Parietal lobe (tissue), 2 donors: ENCODE data around the gene HRH2. TPM values are rescaled to one million over a fixed set of nuclear protein-coding genes. Genes with fewer than 3 reads are reported as not detected.

Experiments used
- small RNA-seq: library from RNA; depleted of rRNA; stranded (forward); fragments of <200 nt; gene quantifications from one replicate; pipeline ENCODE3, GENCODE V24; 2014; ENCODE audit warnings: low replicate concordance
- total RNA-seq: library from RNA; depleted of rRNA; stranded (reverse); fragments of >200 nt; gene quantifications from one replicate; pipeline ENCODE4 v1.2.3, GENCODE V29; 2014

HRH2 gene, protein sequence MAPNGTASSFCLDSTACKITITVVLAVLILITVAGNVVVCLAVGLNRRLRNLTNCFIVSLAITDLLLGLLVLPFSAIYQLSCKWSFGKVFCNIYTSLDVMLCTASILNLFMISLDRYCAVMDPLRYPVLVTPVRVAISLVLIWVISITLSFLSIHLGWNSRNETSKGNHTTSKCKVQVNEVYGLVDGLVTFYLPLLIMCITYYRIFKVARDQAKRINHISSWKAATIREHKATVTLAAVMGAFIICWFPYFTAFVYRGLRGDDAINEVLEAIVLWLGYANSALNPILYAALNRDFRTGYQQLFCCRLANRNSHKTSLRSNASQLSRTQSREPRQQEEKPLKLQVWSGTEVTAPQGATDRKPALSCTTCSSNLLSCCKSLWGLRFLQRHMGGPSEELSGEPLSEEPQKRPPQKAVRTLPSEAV
- total RNA-seq, result 8.8 TPM

DNA sequence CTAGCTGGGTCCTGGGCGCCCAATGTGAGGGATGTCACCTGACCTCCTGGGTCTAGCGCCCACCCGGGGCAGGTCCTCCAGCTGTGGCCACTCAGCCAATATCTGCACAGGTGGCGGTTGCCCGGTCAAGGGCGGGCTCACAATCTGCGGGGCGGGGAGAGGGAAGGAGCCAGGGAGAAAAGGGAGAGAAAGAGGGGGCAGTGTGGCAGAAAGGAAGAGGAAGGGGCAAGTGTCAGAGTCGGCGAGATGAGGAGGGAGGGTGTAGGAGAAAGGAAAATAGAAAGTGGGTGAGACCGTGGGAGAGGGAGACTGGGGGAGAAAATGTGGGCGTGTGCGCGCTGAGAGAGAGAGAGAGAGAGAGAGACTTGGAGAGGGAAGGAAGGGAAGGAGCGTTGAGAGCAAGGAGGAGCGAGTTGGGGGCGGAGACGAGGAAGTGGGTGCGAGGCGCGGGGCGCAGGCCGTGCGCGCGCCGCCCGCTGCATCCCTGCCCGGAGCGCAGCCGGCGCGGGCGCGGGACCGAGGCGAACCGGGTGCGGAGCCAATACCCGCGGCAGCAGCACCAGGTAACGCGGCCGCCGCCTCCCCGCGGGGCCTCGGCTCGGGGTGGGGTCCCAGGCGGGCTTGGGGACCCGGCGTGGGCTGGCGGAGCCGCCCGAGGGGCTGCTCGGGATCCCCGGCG is at the start of gene HRH2:
HRH2 (plus strand) TSS at position 479 of the 679 bp plus-strand sequence. CDS start 25,163 bp downstream, outside the sequence.

Small RNA genes lying within 50 kb of the gene (small RNA-seq; reads per million reads assigned to genes)
- gene RN7SKP148, result not detected
- not detected for gene RNU6-226P

Other genes starting within 250 kb of the HRH2 start
- gene DRD1, start 213.9 kb upstream of the HRH2 start, total RNA-seq, result 3.4 TPM
- gene SFXN1, start 179.5 kb upstream of the HRH2 start, total RNA-seq, result 94.8 TPM
- gene CPLX2, start 213.5 kb downstream of the HRH2 start, total RNA-seq, result 81.7 TPM